Stimulated activated CD4-positive, alpha-beta T cell treated with anti-CD3 and anti-CD28 coated beads, TNF-alpha, amount 100 ng/mL, for 1 hour (primary cell): ENCODE data around the gene ADORA2B.

ENCODE experiments used
- DNase-seq, 3 donors: peaks; one replicate each; pipeline ENCODE4 v3.0.0-alpha.2; 2020; ENCODE audit warnings: low read depth in 3 of 3, low spot score in 1 of 3

ADORA2B gene

DNA sequence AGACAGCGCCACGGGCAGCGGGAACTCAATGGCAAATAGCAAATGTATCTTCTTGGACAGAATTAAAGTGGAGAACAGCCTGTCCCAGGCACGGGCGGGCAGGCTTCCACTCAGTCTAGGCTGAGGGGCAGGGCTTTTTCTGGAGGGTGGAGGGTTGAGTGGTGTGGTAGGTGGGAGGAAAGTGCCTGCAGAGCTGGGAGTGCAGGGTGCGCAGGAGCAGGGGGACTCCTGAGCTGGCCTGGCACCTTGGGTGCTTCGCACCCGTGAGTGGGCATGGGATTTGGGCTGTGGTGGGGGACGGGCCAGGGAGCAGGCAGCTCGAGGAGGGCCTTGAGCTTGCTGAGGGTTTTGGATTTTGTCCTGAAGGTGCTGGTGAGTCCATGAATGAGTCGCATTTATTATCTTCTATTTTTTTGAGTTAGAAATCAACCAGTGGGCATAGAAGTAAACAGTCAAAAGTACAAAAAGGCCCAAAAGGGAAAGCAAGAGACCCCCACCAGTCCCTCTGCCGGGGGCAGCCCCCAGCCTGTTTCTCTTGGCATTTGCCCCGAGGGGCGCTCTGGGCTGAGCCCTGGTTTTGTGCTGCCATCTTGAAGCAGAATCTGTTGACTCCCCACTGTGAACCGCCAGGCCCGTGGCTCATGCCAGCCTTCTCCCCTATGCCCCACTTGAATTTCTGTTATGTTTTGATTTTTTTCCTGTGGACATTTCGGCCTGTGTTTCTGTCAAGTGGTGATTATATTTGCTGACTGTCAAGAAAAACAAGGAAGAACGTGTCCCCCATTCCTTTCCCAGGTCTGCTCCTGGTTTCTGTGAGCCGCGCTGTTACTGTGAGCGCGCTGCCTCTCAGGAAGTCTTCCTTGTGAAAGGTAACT is 8.2 kb downstream of the ADORA2B start:
- no peak for DNase-seq

DNA sequence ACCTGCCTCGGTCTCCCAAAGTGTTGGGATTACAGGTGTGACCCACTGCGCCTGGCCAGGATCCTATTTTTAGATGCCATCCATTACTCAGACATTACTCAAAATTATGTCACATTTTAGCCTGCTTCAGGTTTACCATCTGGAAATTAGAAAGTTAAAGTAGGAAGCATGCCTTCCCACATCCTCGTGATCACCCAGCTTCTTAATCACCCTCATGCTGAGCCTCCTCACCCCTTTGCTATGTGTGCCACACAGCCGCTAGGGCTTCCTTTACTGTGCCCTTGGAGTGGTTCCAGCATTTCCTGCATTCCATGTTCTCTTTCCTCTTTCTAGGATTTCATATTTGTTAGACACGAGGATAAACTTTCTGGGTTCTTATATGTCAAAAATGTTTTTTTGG is 9.3 kb downstream of the ADORA2B start:
- DNase-seq = no peak

DNA sequence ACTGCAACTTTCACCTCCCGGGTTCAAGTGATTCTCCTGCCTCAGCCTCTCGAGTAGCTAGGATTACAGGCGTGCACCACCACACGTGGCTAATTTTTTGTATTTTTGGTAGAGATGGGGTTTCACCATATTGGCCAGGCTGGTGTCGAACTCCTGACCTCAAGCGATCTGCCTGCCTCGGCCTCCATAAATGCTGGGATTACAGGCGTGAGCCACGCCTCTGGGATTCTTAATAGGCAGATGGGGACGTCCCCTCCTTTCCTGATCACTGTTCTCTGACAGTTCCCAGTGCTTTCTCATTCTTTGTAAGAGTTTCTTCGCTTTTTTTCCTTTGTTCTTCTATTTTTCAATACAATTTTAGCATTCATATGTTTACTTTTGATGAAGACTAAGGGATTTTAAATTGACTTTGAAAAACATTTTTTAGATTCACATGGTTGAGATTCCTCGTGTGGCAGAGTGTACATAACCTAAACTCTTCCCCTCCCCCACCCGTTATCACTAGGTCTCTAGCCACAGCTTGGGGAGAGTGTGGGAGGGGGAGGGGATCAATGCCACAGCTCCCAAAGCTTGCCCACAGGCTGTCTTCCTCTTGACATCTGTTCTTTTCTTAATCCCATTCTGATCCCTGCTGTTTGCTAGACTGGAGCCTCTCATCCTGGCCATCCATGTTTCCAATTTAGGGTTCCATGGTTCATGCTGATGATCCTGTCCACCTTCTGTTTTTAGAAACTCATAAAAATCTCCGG is 11.0 kb downstream of the ADORA2B start:
- DNase-seq = no peak

DNA sequence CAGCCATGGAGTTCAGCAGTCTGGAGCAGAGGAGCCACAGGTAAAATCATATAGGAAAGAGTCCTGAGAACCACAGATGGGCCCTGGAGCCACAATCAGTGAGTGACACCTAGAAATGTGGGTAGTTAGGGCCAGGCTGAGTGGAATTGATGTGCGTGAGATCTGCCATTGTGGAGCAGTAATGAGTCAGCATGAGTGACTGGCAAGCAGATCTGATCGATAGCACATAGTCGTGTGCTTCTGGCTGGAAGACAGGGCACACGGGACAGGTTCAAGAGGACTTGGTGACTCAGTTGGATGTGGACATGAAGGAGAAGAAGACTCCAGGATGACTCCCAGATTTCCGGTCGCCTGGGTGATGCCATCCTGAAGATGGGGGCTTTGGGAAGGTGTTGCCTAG is 12.3 kb downstream of the ADORA2B start:
- no peak for DNase-seq

DNA sequence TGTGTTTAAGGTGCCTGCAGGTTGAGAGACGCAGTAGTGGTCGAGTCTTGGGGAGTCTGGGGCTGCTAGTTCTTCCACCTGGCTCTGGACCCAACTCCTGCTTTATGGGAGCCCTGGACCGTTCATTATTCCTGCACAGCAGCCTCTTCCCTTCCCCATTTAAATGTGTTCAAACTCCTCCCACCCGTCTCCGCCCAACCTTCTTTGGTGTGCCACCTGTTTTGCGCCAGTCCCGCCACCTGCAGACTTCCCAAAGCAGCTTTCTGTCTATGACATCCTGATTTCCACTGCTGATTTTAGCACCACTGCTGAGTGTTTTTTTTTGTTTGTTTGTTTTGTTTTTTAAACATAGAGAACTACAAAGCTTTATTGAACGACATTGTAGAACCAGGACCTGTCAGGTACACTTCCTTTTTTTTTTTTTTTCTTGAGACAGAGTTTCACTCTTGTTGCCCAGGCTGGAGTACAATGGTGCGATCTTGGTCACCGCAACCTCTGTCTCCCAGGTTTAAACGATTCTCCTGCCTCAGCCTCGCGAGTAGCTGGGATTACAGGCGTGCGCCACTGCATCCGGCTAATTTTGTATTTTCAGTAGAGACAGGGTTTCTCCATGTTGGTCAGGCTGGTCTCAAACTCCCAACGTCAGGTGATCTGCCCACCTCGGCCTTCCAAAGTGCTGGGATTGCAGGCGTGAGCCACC is 12.8 kb downstream of the ADORA2B start:
- no peak for DNase-seq

DNA sequence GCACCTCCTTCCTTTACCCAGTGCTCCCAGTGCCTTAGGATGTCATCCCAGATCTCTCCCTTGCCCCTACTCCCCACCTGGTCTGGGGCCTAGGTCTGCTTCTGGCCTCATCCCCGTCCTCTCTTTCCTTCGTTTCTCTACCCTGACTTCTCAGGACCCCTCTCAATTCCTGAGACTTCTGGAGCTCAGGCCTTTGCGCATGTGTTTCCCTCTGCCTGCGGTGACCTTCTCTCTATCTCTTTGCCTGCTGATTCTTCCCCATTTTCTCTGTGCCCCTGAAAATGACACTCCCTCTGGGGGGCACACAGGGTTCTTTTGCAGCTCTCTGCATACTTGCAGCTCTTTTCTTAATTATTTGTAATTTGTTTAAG is 13.5 kb downstream of the ADORA2B start:
- DNase-seq = no peak

DNA sequence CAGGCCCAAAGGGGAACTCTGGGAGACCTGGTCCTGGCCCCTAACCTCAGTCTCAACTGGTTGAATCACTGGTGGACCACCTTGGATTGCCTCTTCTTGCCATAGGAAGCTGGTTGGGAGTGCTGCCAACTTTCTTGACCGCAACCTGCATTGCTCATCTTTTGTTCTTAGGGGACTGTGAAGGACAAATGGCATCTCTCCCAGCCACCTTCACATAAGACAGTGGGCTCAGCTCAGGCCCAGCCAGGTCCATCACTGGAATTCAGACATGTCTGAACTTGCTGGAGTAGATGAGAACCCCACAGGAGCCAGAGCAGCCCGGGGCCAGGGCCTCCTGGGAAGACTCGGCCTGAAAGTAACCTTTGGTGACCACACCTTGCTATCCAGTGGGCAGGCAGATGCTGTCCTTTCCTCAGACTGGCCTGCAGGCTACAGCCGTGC is 18.8 kb downstream of the ADORA2B start:
- DNase-seq = no peak

DNA sequence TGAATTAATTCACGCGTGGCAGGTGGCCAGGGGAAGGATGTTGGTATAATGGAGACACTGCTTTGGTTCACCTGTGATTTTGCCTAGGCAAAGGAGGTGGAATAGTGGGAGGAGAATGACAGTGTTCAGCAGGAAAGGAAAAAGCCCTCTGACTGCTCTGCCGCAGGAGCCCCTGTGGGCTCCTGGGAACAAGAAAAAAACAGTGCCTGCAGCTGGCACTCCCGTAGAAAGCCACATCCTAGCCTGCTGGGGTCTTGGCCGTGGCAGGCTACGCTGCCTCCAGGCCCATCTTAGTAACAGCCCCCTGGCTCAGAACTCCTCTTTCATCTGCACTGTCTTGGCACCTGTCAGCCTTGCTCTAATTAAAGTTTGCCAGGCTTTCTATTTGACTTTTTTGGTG is 20.6 kb downstream of the ADORA2B start:
- DNase-seq = no peak

DNA sequence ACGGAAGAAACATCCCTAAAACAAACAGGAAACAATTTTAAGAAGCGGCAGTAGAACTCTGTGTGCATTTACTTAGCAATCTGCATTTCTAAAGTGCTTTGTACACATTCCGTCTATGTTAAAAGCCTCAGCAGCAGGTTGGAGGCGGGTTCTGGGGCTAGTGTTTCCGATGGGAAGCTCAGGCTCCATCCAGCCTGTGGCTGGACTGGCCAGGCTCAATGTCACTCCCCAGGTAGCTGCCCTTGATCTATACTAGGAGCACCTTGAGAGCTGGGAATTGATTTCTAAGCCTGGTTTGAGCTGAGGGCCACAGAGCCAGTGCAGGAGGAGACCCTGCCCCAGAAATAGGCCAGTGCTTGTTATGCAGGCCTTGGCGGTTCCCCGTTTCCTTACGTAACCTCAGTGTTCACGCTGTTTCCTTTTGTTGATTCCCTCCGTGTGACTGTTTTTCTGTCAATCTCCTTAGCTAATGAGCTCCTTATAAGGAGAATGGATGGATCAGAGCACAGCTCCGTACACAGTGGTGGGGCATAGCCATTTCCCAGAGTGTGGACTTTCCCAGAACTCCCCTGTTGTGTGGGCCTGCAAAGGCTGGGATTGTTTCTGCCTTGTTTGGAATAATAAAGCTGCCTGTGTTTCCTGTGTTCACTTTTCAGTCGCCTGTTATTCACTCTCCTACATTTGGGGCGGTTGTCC is 21.4 kb downstream of the ADORA2B start:
- no peak for DNase-seq

DNA sequence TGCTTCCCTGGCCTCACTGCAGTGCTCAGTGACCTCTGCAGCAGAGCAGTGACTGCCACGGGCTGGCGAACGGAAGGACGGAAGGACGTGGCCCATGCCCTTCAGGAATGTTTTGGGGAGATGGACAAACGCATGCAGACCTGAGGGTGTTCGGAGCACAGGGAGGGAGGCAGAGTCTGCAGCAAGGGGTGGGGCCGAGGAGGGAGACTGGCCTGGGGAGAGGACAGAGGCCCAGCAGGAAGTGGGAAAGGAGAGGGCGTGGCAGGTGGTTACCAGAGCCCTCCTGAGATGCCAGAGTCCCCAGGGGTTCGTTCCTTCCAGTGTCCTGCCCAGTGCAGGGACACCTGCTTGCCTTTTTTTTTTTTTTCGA is 21.9 kb downstream of the ADORA2B start:
- no peak for DNase-seq

DNA sequence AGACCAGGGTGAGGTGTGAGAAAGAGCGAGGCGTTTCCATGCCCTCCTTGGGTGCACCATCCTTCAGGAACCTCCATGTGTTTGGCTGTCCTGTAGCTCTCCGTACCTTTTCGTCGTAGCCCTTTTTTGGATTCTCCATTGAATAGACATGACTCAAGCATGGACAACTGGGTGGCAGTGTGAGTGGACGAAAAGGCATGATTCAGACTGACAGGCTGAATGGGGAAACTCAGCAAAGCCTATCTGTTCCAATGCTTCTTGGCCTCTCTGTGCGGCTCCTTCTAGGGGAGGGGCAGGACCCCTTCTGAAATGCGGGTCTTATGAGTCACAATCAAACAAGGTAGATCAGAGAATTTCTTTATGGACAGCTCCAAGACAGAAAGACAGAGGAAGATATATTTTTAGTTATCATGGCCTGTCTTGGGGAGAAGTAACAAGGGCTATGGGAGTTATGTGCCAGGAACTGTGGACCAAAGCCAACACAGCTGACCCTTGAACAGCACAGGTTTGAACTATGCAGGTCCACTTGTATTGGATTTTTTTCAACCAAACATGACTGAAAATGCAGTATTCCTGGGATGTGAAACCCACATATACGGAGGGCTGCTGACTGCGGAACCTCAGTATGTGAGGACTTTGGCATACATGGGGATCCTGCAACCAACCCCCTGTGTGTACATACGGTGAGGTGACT is 22.9 kb downstream of the ADORA2B start:
- no peak for DNase-seq

DNA sequence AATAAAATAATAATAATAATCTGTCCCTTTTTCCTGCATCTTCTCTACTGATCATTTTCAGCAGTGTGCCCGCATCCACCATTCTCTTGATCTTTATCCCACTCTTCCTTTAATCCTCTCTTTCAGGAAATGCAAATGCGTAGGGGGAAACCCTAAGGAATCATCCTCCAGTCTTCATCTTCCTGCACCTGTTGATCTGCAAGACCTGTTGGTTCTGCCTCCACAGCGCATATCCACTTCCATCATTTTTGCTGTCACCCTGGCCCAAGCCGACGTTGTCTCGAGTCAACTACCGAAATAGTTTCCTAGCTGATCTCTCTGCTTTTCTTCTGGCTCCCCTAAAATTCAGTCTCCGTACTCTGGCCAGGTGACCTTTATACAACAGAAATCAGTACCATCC is 24.5 kb downstream of the ADORA2B start:
- DNase-seq = no peak

DNA sequence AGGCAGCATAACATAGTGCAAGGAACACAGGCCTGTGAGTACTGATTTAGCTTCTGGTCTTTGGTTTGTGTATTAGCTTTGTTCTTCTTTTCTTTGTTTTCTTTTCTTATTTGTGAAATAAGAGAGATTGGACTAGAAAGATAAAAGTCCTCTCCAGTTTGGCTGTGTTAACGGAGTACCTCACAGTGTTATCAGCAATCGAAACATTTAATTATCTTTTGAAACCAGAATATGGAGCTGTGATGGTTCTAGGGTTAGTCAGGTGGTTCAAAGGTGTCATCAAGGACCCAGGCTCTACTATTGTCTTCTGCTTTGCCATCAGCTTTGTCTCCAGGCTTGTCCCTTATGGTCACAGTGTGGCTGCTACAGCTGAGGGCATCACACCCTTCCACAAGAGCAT is 25.6 kb downstream of the ADORA2B start:
- DNase-seq = no peak

DNA sequence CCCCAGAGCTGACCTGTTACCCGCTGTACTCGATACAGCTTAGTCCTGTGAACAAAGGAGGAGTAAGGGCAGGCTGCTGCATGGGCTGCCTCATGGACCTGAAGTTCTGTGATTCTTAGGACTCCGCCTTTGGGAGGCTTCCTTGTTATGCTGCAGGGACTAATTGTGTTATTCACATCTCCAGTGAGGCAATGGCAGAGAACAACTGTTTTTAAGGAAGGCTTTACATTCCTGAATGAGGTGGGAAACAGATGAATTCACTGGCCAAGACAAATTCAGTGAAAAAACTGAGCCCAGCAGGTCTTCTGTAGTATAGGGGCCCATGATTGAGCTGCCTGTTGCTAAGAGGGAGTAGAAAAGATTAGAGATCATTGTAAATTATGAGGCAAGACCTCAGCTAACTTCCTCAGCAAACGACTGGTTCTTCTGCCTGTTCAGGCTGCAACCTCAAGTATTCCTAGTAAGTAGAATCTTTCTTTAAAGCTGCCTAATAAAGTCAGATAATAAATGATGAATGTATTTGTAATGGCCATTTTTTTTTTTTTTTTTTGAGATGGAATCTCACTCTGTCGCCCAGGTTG is 26.3 kb downstream of the ADORA2B start:
- DNase-seq = no peak

DNA sequence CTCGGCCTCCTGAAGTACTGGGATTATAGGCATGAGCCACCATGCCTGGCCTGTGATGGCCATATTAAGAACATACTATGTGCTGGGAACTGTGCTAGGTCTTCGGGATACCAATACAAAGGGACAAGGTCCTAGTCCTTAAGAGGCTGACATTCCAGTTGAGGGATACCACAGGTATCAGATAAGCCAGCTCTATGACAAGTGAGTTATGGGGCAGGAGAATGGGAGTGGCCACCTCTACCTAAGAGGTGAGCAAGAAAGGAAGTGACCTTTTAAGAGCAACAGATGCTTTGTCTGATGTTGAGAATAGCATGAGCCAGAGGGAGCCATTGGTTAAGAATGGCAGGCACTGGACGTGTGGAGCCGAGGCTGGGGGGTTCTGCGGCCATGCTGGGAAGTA is 27.0 kb downstream of the ADORA2B start:
- DNase-seq = no peak

DNA sequence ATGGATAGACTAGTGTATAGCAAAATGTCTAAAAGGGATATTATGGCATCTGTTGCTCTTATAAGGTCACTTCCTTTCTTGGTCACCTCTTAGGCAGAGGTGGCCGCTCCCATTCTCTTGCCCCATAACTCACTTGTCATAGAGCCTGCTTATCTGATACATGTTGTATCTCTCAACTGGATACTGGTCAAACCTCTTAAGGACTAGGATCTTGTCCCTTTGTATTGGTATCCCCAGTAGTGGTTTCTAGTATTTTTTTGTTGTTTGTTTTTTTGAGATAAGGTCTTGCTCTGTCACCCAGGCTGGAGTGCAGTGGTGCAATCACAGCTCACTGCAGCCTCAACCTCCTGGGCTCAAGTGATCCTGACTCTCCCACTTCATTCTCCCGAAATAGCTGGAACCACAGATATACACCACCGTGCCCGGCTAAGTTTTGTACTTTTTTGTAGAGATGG is 27.6 kb downstream of the ADORA2B start:
- no peak for DNase-seq

DNA sequence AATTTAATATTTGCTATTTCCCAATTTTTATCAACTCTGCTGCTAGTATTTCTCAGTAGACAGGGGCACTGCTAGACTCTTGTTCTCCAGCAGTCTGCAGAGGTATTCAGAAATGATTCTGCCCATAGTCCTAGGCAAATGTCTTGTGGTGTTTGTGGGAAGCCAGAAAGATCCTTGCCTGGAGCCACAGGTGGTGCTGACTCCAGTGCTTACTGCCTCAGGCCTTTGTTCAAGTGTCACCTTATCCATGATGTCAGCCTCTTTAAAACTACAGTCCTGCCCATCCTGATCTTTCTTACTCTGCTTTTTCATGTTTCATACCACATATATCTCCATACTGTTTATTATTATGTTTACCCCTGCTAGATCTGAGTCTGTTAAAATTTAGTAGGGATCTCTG is 28.1 kb downstream of the ADORA2B start:
- no peak for DNase-seq

DNA sequence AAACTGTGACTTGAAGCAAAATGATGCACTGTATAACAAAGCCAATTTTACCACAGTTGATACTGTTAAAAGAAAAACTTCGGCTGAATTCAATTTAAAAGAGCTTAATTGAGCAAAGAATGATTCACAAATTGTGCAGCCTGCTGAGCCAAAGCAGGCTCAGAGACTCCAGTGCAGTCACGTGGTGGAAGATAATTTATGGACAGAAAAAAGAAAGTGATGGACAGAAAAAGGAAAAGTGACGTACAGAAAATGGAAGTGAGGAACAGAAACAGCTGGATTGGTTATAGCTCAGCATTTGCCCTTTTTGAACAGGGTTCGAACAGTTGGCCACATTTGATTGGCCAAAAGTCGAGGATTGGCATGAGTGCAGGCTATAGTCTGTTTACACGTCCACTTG is 28.9 kb downstream of the ADORA2B start:
- DNase-seq = no peak

DNA sequence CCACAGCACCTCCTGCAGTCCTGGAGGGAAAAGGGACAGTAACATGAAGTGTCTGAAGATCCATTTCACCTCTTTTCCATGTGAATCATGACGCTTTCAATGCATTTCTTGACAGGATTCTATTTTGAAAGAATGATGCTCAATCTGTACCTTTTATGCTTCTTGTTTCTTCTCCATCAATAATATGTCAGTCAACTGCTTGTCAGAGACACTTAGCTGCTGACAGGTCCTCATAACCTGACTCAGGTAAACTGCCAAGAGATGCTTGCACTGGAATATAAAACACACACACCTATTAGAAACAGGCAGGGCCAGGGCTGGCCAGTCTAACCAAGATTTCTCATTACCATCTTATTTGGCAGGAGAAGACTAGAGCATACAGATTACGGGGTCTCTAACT is 33.0 kb downstream of the ADORA2B start:
- DNase-seq = no peak

DNA sequence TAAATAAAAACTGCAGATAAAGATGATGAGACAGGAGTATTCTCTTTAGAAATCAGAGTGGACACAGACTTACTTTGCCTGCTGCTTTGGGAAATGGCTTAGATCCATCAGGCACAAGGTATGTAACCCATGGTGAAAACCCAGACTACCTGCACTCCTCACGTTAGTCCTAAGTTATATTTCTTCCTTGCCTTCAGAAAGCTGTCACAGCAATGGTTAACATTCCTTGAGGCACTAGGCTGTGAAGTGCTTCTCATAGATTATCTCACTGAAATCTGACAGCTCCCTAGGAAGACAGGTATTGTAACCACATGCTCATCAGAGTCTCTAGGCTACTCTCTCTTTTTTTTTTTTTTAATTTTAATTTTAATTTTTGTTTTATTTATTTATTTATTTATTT is 33.7 kb downstream of the ADORA2B start:
- DNase-seq = no peak
